Muscle of leg (tissue), 11 donors: ENCODE data around the gene COQ5. TPM values are rescaled to one million over a fixed set of nuclear protein-coding genes. Genes with fewer than 3 reads are reported as not detected.

Experiments used
- DNase-seq: peaks from one replicate; pipeline ENCODE4 v3.0.0; 2013
- H3K27ac ChIP-seq: one replicate; pipeline ENCODE4 v1.5.1; 2013; ENCODE audit warnings: mild to moderate bottlenecking, low read length, control low read depth
- H3K27me3 ChIP-seq: one replicate; pipeline ENCODE4 v1.6.1; 2013; ENCODE audit warnings: low read length; ENCODE audit not compliant: control insufficient read depth, insufficient read depth
- H3K36me3 ChIP-seq: one replicate; pipeline ENCODE4 v1.6.1; 2013; ENCODE audit warnings: low read length; ENCODE audit not compliant: control insufficient read depth, insufficient read depth
- H3K4me1 ChIP-seq: one replicate; pipeline ENCODE4 v1.6.1; 2013; ENCODE audit warnings: low read length; ENCODE audit not compliant: control insufficient read depth, insufficient read depth
- H3K4me3 ChIP-seq: one replicate; pipeline ENCODE4 v1.5.1; 2013; ENCODE audit warnings: low read length, control low read depth
- H3K9me3 ChIP-seq: replicated peaks from 2 replicates; pipeline ENCODE4 v1.6.1; 2013; ENCODE audit warnings: low read depth, low read length; ENCODE audit not compliant: control insufficient read depth
- WGBS: methylation state at CpG from one replicate; pipeline ENCODE4 v1.1.5; 2013; ENCODE audit warnings: missing lambda C conversion rate; ENCODE audit not compliant: insufficient coverage; 5-methylcytosine and 5-hydroxymethylcytosine counted together
- polyA plus RNA-seq, 8 donors: library from polyadenylated mRNA; unstranded; fragments of 120-200 nt; gene quantifications; one replicate each; pipeline versions ENCODE4 v1.2.1 to v1.2.3, GENCODE V29; 2013; ENCODE audit warnings: inconsistent platforms in 1 of 8, low replicate concordance in 1 of 8; ENCODE audit not compliant: insufficient read length in 8 of 8, insufficient read depth in 1 of 8
- total RNA-seq: library from RNA; stranded (reverse); fragments of 120-200 nt; gene quantifications from one replicate; pipeline ENCODE4 v1.2.4, GENCODE V29; 2013

The COQ5 gene
- total and polyA plus RNA-seq, 9 donors = 32.7 to 42.3 (median 36.2) TPM

DNA sequence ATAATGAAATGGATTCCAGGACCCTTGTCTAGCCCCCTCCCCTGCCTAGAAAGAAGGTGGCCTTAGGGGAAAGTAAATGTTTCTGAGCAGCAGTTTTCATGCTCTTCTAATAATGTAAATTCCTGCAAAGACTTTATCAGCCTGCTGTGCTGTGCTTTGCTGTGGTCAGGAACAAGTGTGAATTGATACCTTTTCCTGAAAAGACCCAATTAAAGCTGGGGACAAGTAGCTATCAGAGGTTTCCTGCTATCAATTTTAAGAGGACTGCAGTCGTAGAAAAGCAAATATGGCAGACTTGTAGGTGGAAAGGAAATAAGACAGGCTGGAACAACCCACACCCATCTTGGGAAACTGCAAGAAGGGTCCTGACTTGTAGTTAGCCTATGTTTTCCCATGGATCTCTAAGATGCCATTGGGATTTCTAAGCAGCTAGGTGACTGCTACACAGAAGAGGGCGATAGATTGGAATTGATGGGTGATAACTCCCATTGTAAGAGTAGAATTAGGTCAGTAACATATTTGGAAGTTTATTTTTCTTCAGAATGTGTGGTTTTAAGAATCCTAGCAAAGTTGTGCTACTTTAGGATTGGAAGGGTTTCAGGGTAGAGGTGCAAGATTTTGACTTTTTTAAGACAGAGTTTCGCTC, 30.0 kb downstream of the COQ5 start:
- DNase-seq = no peak
- peaks cover 12% of the 10 kb centered on the region for H3K4me1 ChIP-seq
- no peak overlapping the region for H3K27ac ChIP-seq
- 63% methylated on average over 2 of the region's 3 CpGs for WGBS
- no peaks in the 10 kb centered on the region for H3K27me3 ChIP-seq
- no peaks in the 10 kb centered on the region for H3K9me3 ChIP-seq
- no peak overlapping the region for H3K4me3 ChIP-seq
- H3K36me3 ChIP-seq = peaks cover 49% of the 10 kb centered on the region

DNA sequence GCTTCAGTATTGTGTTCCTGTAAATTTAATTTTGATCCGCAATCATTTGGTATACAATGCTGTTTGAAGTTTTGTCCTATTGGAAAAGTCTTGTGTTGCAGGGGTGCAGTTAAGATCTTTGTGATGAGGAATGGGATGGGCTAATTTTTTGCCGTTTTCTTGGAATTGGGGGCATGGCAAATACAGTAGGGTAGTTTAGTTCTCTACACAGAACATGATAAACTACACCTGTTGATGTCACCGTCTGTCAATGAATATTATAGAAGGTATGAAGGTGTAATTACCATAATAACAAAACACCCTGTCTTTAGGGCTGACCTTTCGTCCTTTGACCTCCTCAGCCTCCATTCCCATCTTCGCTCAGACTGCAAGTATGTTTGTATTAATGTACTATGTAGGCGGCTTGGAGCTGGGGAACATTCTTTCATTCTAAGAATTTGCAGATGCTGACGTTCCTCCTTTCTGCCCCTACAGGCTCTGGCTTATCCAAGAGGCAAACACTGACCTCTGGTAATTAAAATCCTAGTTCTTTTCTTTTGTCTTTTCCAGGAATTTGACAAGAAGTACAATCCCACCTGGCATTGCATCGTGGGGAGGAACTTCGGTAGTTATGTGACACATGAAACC, 31.3 kb downstream of the COQ5 start:
- no peak overlapping the region for H3K27ac ChIP-seq

DNA sequence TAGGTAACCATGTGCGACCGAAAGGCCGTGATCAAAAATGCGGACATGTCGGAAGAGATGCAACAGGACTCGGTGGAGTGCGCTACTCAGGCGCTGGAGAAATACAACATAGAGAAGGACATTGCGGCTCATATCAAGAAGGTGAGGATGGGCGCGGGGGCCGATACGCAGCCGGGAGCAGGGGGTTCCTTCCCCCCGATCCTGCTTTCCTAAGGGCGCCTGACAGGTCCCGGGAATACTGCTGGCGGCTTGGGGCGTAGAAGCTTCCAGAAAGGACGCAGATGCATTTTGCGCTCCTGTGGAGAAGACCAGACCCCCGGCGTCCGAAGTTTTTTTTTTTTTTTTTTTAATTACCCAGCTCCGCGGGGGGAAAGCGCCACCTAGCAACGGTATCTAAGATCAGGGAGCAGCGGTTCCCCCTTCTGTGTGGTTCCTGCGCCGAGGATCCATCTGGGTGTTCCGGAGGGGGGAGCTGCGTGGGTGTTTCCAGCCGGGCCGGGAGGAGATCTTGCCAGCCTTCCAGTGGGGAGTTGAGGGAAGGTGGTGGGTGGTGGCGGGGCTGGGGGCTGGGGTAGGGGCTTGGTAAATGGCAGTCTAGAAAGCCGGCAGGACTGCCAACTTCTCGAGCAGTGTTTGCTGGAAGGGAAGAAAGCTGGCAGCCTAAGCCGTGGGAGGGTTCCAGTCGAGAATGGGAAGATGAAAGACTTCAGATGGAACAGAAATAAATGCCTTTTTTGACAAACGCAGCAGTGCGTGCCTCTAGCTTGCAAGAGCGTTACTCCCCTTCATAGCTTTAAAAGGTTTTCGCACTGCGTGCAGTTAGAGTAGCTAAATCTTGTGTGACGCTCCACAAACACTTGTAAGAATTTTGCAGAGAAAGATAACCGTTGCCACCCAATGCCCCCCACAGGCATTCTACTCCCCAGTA, 32.3 kb downstream of the COQ5 start:
- peak overlapping the region; percentile 97 for H3K4me3 ChIP-seq
- WGBS = under 1% methylated on average over 33 of the region's 47 CpGs
- DNase-seq = peak; percentile 83
- no peaks in the 10 kb centered on the region for H3K9me3 ChIP-seq
- H3K27ac ChIP-seq = peak overlapping the region; percentile 81
- H3K4me1 ChIP-seq = peaks cover 12% of the 10 kb centered on the region
- no peaks in the 10 kb centered on the region for H3K27me3 ChIP-seq
- peaks cover 32% of the 10 kb centered on the region for H3K36me3 ChIP-seq

More for the DNA sequence above, 31.3 kb downstream of the COQ5 start:
- no CpG with 5 or more reads among the region's 9 CpGs for WGBS
- no peaks in the 10 kb centered on the region for H3K27me3 ChIP-seq
- H3K4me3 ChIP-seq = peak overlapping the region; percentile 97
- DNase-seq = no peak
- peaks cover 36% of the 10 kb centered on the region for H3K36me3 ChIP-seq
- no peaks in the 10 kb centered on the region for H3K9me3 ChIP-seq
- H3K4me1 ChIP-seq = peaks cover 12% of the 10 kb centered on the region

DNA sequence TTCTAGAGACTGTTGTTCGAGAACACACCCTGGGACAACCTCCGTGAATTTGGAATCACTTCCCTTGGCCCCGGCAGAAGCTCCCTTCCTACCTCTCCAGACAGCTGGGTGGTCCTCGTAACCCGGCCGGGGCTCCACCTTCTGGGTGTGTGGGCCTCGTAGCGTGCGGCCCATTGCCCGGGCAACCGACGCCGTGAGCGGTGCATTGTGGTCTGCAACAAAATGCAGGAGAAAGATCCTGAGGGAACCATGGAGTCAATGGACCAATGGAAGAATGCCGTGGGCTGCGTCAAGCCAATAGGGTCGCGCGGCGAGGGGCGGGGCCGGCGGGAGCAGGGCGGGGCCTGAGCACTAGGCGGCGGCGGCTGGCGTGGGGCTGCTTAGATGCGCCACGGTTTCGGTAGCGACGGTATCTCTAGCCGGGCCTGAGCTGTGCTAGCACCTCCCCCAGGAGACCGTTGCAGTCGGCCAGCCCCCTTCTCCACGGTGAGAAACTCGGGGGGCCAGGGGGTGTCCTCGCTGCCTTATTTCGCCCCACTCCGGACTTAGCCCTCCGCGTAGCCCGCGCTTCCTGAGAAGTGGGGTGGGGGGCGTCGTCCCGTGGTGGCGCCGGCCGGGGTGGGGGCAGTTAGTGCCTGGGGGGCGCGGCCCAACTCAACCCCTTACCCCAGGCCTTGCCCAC, 33.1 kb downstream of the COQ5 start, which contains the start of gene DYNLL1:
Gene DYNLL1, plus strand, starts transcription at position 383 of the 682 bp plus-strand sequence. CDS start 309 bp downstream, outside the sequence.
- H3K9me3 ChIP-seq = no peaks in the 10 kb centered on the region
- under 1% methylated on average over 45 of the region's 53 CpGs for WGBS
- DNase-seq = peak; percentile 97
- H3K27ac ChIP-seq = peak within 1 kb of the TSS; percentile 81
- peaks cover 31% of the 10 kb centered on the region for H3K36me3 ChIP-seq
- H3K4me1 ChIP-seq = peaks cover 12% of the 10 kb centered on the region
- peak within 1 kb of the TSS; percentile 97 for H3K4me3 ChIP-seq
- H3K27me3 ChIP-seq = no peaks in the 10 kb centered on the region

DNA sequence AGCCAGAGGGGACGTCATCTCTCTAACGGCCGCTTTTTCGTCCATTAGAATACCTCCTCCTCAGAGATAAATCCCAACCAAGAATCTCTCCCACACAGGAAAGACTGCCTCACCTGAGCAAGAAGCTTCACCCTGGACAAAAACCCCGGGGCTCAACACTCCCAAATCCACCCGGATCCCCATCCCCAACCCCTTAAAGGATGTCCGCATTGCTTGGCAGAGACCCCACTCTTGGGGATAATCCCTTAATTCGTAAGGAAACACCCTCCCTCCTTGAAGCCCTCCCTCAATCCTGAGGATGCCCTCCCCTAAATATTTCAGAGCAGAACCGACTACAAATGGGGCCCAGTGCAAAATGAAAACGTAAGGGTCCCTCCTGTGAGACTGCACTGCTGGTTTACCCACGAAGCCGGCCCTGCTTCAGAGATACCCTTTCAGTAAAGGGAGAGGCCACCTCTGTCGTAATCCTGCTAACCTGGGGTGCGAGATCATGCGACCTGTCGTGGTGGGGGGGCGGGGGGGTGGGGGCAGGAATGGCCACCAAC, 33.7 kb downstream of the COQ5 start:
- peaks cover 12% of the 10 kb centered on the region for H3K4me1 ChIP-seq
- peaks cover 30% of the 10 kb centered on the region for H3K36me3 ChIP-seq
- peak overlapping the region; percentile 42 for H3K27ac ChIP-seq
- WGBS = 23% methylated on average over 9 of the region's 17 CpGs
- DNase-seq = peak; percentile 33
- no peaks in the 10 kb centered on the region for H3K27me3 ChIP-seq
- no peaks in the 10 kb centered on the region for H3K9me3 ChIP-seq
- peak overlapping the region; percentile 97 for H3K4me3 ChIP-seq

DNA sequence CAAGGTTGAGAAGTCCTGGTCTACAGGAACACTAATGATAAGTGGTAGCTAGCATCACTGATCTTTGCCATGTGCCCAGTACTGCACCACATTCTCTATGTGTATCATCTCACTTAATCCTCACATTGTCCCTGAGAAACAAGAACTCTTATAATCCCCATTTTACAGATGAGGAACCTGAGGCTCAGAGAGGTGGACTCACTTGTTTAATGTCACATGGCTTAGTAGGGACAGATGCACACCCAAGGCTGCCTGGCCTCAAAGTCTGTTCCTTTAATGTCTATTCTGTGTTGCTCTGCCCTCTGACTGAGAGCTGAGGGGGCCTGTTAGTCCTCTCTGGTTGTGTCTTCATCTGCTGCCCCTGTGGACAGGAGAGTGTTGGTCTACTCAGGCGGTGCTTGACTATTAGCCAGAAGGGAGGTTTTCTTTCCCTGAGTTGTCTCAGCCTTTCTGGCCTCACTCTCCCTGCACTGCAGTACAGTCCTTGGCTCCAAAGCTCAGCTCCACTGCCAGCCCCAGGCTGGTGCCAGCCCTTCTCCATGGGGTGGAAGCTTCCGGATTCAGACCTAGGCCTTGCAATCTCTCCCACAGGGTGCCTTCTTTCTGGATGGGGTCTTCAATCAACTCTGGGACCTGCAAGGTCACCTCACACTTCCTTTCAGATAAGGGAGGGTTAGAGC, 38.0 kb downstream of the COQ5 start:
- no peak for DNase-seq
- Histone ChIP-seq H3K36me3 (peaks cover 19% of the 10 kb centered on the region), H3K27ac (no peak overlapping the region), H3K4me1 (peaks cover 6% of the 10 kb centered on the region), H3K9me3 (no peaks in the 10 kb centered on the region), H3K4me3 (no peak overlapping the region), H3K27me3 (no peaks in the 10 kb centered on the region)
- WGBS = 100% methylated on average over 1 of the region's 2 CpGs

DNA sequence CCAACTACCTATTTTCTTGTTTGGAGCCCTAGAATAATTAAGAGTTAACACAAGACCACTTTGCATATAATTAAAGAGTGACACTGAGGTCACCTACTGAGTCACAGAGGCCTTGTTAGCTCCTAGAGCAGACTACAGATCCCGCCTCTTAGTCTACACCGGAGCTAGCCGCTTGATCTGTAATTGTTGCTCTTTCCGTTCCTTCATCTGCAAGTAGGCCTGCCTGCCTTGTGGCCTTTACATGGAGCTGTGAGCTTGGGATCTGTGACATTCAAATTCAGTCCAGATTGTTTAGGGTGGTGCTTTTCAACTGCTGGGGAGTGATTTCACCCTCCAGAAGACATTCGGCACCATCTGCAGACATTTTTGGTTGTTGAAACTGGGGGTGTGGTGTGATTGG, 38.6 kb downstream of the COQ5 start:
- H3K36me3 ChIP-seq = peaks cover 19% of the 10 kb centered on the region
- H3K27me3 ChIP-seq = no peaks in the 10 kb centered on the region
- no peak overlapping the region for H3K27ac ChIP-seq
- no peak for DNase-seq
- H3K9me3 ChIP-seq = no peaks in the 10 kb centered on the region
- WGBS = 95% methylated on average over 4 of the region's 5 CpGs
- no peak overlapping the region for H3K4me3 ChIP-seq
- peaks cover 4% of the 10 kb centered on the region for H3K4me1 ChIP-seq

DNA sequence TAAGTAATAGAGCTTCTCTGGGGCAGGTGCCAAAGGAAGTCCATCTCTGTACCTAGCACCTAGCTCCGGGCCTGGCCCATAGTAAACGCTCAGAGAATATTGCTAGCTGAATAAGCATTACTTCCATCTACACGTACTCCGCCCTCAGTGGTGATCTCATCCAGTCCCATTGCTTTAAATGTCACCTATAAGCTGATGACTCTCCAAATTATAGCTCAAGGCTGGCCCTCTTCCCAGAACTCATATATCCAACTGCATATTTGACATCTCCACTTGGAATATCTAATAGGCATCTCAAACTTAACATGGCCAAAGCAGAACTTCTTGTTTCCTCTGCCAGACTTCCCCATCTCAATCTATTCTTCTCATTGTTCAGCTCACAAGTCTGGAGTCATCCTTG, 39.9 kb downstream of the COQ5 start:
- no peaks in the 10 kb centered on the region for H3K27me3 ChIP-seq
- no peak overlapping the region for H3K27ac ChIP-seq
- 84% methylated on average over 4 of the region's 4 CpGs for WGBS
- H3K4me1 ChIP-seq = no peaks in the 10 kb centered on the region
- H3K9me3 ChIP-seq = no peaks in the 10 kb centered on the region
- DNase-seq = no peak
- H3K36me3 ChIP-seq = peaks cover 19% of the 10 kb centered on the region
- no peak overlapping the region for H3K4me3 ChIP-seq

DNA sequence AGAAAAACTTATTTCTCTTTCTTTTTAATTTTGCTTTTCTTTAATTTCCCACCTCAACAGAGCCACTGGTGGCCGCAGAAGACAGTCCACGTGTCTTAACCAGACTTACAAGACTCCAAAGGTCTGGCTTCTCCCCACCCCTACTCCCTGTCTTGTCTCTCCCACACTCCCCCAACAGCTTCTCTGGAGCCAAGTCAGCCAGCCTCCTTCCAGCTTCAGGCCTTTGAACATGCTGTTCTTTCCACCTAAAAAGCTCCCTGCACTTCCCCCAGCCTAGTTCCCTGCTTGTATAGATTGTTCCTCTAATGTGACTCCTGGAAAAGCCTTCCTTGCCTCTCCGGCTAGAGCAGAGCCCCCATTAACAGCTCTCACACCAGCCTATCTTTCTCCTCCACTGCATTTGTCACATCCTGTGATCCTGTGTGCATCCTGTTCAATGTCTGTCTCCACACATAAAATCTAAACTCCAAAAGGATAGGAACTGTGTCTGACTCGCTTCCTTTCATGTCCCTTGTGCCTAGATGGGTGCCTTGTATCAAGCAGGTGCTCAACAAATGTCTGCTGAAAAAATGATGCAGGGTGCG, 40.8 kb downstream of the COQ5 start:
- 66% methylated on average over 5 of the region's 5 CpGs for WGBS
- H3K27ac ChIP-seq = no peak overlapping the region
- no peaks in the 10 kb centered on the region for H3K9me3 ChIP-seq
- no peaks in the 10 kb centered on the region for H3K4me1 ChIP-seq
- no peaks in the 10 kb centered on the region for H3K27me3 ChIP-seq
- no peak for DNase-seq
- H3K36me3 ChIP-seq = peaks cover 19% of the 10 kb centered on the region
- no peak overlapping the region for H3K4me3 ChIP-seq
